K562 (cell line): ENCODE results near the gene ZNF549. TPM values are rescaled to one million over a fixed set of nuclear protein-coding genes. Genes with fewer than 3 reads are reported as not detected.

Experiments
- ATAC-seq: fragments of 200-7000 bp; cut with Tn5 transposase; 3 replicates; pipeline ENCODE4 v1.9.1; 2020; ENCODE audit warnings: moderate library complexity
- BruUV-seq: library from RNA; stranded (reverse); fragments of 400-500 nt; replicated peaks from 2 replicates; lab custom pipeline; 2021; lab: Mats Ljungman, UMichigan
- CTCF ChIA-PET: fragments of 300-600 bp; formaldehyde crosslinking; extraction: SDS; loops from one replicate; lab custom pipeline; 2021; ENCODE audit warnings: low intra/inter-chr PET ratio; lab: Yijun Ruan, JAX
- POLR2A ChIA-PET: fragments of 300-600, 350-650 bp; sonication (Branson Sonifier 250); formaldehyde crosslinking; extraction: SDS; loops from one replicate; lab custom pipeline; 2021; ENCODE audit warnings: antibody characterized with exemption, inconsistent platforms; lab: Yijun Ruan, JAX
- DNase-seq, 4 experiments: peaks; one replicate each; pipeline versions ENCODE4 v3.0.0 to v3.0.0-alpha.2; 2011 to 2018; ENCODE audit warnings: low spot score in 3 of 4, mixed read lengths in 3 of 4; ENCODE audit errors: extremely low read depth in 1 of 4
- FAIRE-seq: peaks from 2 replicates; lab custom pipeline; 2011; peaks lifted over from hg19 to GRCh38; lab: Jason Lieb, UNC
- H2AFZ ChIP-seq: 2 replicates; pipeline ENCODE4 v1.6.0; 2011; ENCODE audit warnings: low read depth, low read length, control low read depth, inconsistent platforms
- H3K27ac ChIP-seq: fragments of 200-600 bp; 3 replicates; pipeline ENCODE4 v1.8.0; 2011; ENCODE audit warnings: low read depth, mild to moderate bottlenecking, control low read depth, inconsistent platforms, low read length, moderate library complexity, mixed read lengths; ENCODE audit errors: extremely low read depth
- H3K27me3 ChIP-seq, 2 experiments: fragments of 300-600 bp in 1 of 2; 2 replicates in 1 of 2; 3 replicates in 1 of 2; pipeline versions ENCODE4 v1.6.0 to v1.8.0; 2011; ENCODE audit warnings: inconsistent platforms in 2 of 2, low read length in 2 of 2, mild to moderate bottlenecking in 1 of 2, mixed read lengths in 1 of 2, moderate library complexity in 1 of 2; ENCODE audit not compliant: control insufficient read depth in 2 of 2, insufficient read depth in 2 of 2
- H3K36me3 ChIP-seq: fragments of 300-600 bp; 3 replicates; pipeline ENCODE4 v1.8.0; 2011; ENCODE audit warnings: mild to moderate bottlenecking, low read length, inconsistent platforms; ENCODE audit not compliant: control insufficient read depth, insufficient read depth
- H3K4me1 ChIP-seq, 2 experiments: fragments of 200-600 bp in 1 of 2; replicated peaks in 1 of 2; 2 replicates in 1 of 2; 3 replicates in 1 of 2; pipeline versions ENCODE4 v1.5.1 to v1.8.0; 2011; ENCODE audit warnings: inconsistent platforms in 2 of 2, low read length in 2 of 2, mild to moderate bottlenecking in 1 of 2, mixed read lengths in 1 of 2, moderate library complexity in 1 of 2; ENCODE audit not compliant: control insufficient read depth in 2 of 2, insufficient read depth in 2 of 2
- H3K4me2 ChIP-seq: 2 replicates; pipeline ENCODE4 v1.6.1; 2011; ENCODE audit warnings: low read length, control low read depth, inconsistent platforms, mixed read lengths; ENCODE audit not compliant: insufficient read depth
- H3K4me3 ChIP-seq: fragments of 200-600 bp; sonication (generic), shearing (Covaris generic); 2 replicates; pipeline ENCODE4 v1.5.1; 2016; ENCODE audit warnings: control low read depth, inconsistent platforms
- H3K79me2 ChIP-seq: fragments of 200-600 bp; 3 replicates; pipeline ENCODE4 v1.8.0; 2011; ENCODE audit warnings: low read length, inconsistent platforms; ENCODE audit not compliant: control insufficient read depth, insufficient read depth
- H3K9ac ChIP-seq, 2 experiments: 2 replicates each; pipeline versions ENCODE4 v1.6.0 to v1.6.1; 2011; ENCODE audit warnings: low read depth in 2 of 2, low read length in 2 of 2, control low read depth in 1 of 2, inconsistent platforms in 1 of 2, mild to moderate bottlenecking in 1 of 2, mixed read lengths in 1 of 2; ENCODE audit not compliant: insufficient read depth in 1 of 2
- H3K9me1 ChIP-seq: one replicate; pipeline ENCODE4 v1.6.0; 2011; ENCODE audit warnings: inconsistent platforms, mild to moderate bottlenecking, low read length, moderate library complexity; ENCODE audit not compliant: control insufficient read depth, insufficient read depth
- H3K9me3 ChIP-seq: replicated peaks from 2 replicates; pipeline ENCODE4 v1.5.1; 2011; ENCODE audit warnings: low read depth, low read length, inconsistent platforms; ENCODE audit not compliant: control insufficient read depth, insufficient read depth
- H4K20me1 ChIP-seq: replicated peaks from 2 replicates; pipeline ENCODE4 v1.6.1; 2011; ENCODE audit warnings: low read length, inconsistent platforms, mixed read lengths; ENCODE audit not compliant: control insufficient read depth, insufficient read depth
- BRF1 ChIP-seq: IDR thresholded peaks from 3 replicates; pipeline ENCODE4 v1.6.1; 2011; ENCODE audit warnings: borderline replicate concordance, mild to moderate bottlenecking; ENCODE audit not compliant: insufficient read length; ENCODE audit errors: extremely low read depth
- ID3 ChIP-seq, 2 experiments: fragments of 250-450 bp in 1 of 2; fragments of 450-650 bp in 1 of 2; sonication (Bioruptor Pico) in 1 of 2; IDR thresholded peaks; 2 replicates each; pipeline versions ENCODE4 v1.6.1 to v1.8.0; 2016 to 2021; ENCODE audit warnings: mild to moderate bottlenecking in 2 of 2, moderate library complexity in 2 of 2, missing compliant biosample characterization in 1 of 2, missing genetic modification characterization in 1 of 2
- IRF2 ChIP-seq: sonication (generic); formaldehyde crosslinking; IDR thresholded peaks from 2 replicates; pipeline ENCODE4 v1.8.1; 2022; ENCODE audit warnings: mild to moderate bottlenecking, missing genetic modification reagents
- MIER1 ChIP-seq: fragments of 450-650 bp; IDR thresholded peaks from 2 replicates; pipeline ENCODE4 v1.6.1; 2016; ENCODE audit warnings: antibody characterized with exemption, mild to moderate bottlenecking, low read depth
- MLLT1 ChIP-seq, 2 experiments: fragments of 450-650 bp; IDR thresholded peaks; 2 replicates each; pipeline ENCODE4 v1.6.1; 2016
- PTRF ChIP-seq: fragments of 450-650 bp; IDR thresholded peaks from 2 replicates; pipeline ENCODE4 v1.6.1; 2016; ENCODE audit warnings: mild to moderate bottlenecking, missing genetic modification characterization, missing compliant biosample characterization
- RBM15 ChIP-seq: fragments of 200-400 bp; formaldehyde crosslinking; IDR thresholded peaks from 2 replicates; pipeline ENCODE4 v1.6.1; 2018; ENCODE audit warnings: mild to moderate bottlenecking, low read length, moderate library complexity; ENCODE audit not compliant: insufficient read depth
- SRF ChIP-seq, 2 experiments: fragments of 250-450, 450-650 bp in 1 of 2; sonication (Bioruptor Pico) in 1 of 2; sonication (generic) in 1 of 2; formaldehyde crosslinking; IDR thresholded peaks; 2 replicates each; pipeline versions ENCODE4 v1.5.0 to v1.5.1; 2020 to 2022; ENCODE audit warnings: mild to moderate bottlenecking in 1 of 2, missing genetic modification reagents in 1 of 2
- TBL1XR1 ChIP-seq, 2 experiments: IDR thresholded peaks; 2 replicates each; pipeline ENCODE4 v1.6.1; 2012; ENCODE audit warnings: improper control_type of control experiment in 2 of 2, low read length in 2 of 2, mild to moderate bottlenecking in 1 of 2
- ZNF384 ChIP-seq: IDR thresholded peaks from 2 replicates; pipeline ENCODE4 v1.6.1; 2012; ENCODE audit warnings: low read depth, low read length, improper control_type of control experiment
- ZNF707 ChIP-seq: fragments of 250-450 bp; sonication (Bioruptor Pico); conservative IDR thresholded peaks from 2 replicates; pipeline ENCODE4 v1.8.0; 2022; ENCODE audit warnings: inconsistent platforms, mild to moderate bottlenecking, moderate library complexity
- ZNF75A ChIP-seq: fragments of 450-650 bp; formaldehyde crosslinking; IDR thresholded peaks from 2 replicates; pipeline ENCODE4 v1.4.0; 2020; ENCODE audit warnings: mild to moderate bottlenecking
- ZSCAN32 ChIP-seq: fragments of 450-650 bp; formaldehyde crosslinking; IDR thresholded peaks from 2 replicates; pipeline ENCODE4 v1.4.0; 2020; ENCODE audit warnings: mild to moderate bottlenecking, moderate library complexity
- WGBS: fragments of 100-300 bp; shearing (Covaris generic); methylation state at CpG from one replicate; pipeline ENCODE4 v1.1.6; 2016; ENCODE audit warnings: low coverage, mixed read lengths; ENCODE audit not compliant: insufficient coverage; ENCODE audit errors: missing lambda C conversion rate; 5-methylcytosine and 5-hydroxymethylcytosine counted together
- in situ Hi-C: fragments of 300-500 bp; cut with MboI; formaldehyde crosslinking; loops from 4 replicates; pipeline ENCODE4 v1.15.0; 2018; ENCODE audit warnings: inconsistent platforms, mixed read lengths
- intact Hi-C: fragments of 100-400 bp; cut with micrococcal nuclease; formaldehyde crosslinking; loops from 2 replicates; pipeline ENCODE4 v1.14.2; 2022
- polyA plus RNA-seq, 8 experiments: library from polyadenylated mRNA; depleted of rRNA in 4 of 8; stranded (reverse) in 5 of 8; unstranded in 3 of 8; fragments of >200 nt; fragmentation: Nextera tagmentation in 2 of 8; fragmentation: Illumina TruSeq in 1 of 8; extraction: Ambion mirVana in 2 of 8; extraction: Trizol in 1 of 8; gene quantifications; 2 replicates each; pipeline versions ENCODE4 v1.2.1 to v1.2.3, GENCODE V29; 2011 to 2014; ENCODE audit warnings: inconsistent platforms in 1 of 8, missing spikeins in 1 of 8
- total RNA-seq, 7 experiments: library from RNA; depleted of rRNA in 6 of 7; stranded (reverse); fragments of >200 nt in 6 of 7; fragmentation: Illumina TruSeq in 2 of 7; extraction: Trizol in 2 of 7; gene quantifications; 2 replicates each; pipeline versions ENCODE4 v1.2.1 to v1.2.3, GENCODE V29; 2011 to 2021; ENCODE audit warnings: low replicate concordance in 1 of 7

The ZNF549 gene
- total and polyA plus RNA-seq, 9 of the 15 experiments (the other 6 are each of a cell fraction or from before 2014, with no cell fraction given) = 0.03 to 0.68 (median 0.25) TPM

GRCh38 chr19:57599761-57600383 is 72.7 kb downstream of the ZNF549 start, which contains the start of gene ZNF530 (continued):
- TF ChIP-seq ID3 (CRISPR knock-in tag; IDR thresholded peaks at IDR 0.05) (no peak), ID3 (tag; IDR thresholded peaks at IDR 0.05) (no peak), ZNF707 (CRISPR knock-in tag) (no peak), MIER1 (no peak), PTRF (no peak), RBM15 (no peak), MLLT1 (IDR thresholded peaks at IDR 0.05) (no peak), ZSCAN32 (no peak), ZNF384 (no peak)

- H3K4me3 ChIP-seq = no peak overlapping the region
- no TSS peak for BruUV-seq
- no peaks in the 10 kb centered on the region for H3K4me1 ChIP-seq
- no peak overlapping the region for H3K27ac ChIP-seq
- intact Hi-C loops = no loop called here
- ChIA-PET POLR2A (no interaction called here), CTCF (no interaction called here)
- in situ Hi-C loops = no loop called here
- no peaks in the 10 kb centered on the region for H3K79me2 ChIP-seq
- WGBS = 14% methylated on average over 5 of the region's 5 CpGs
- H3K4me2 ChIP-seq = no peak overlapping the region
- TF ChIP-seq TBL1XR1 (IDR thresholded peaks at IDR 0.05; ENCODE audit: low read length in 2 of 2) (no peak), IRF2 (CRISPR knock-in tag) (no peak), SRF (CRISPR knock-in tag; IDR thresholded peaks at IDR 0.05) (no peak), BRF1 (no peak), ZNF75A (CRISPR knock-in tag) (peak; percentile 77; the same call in 1 of the 2 replicates)
- ATAC-seq (no peak), FAIRE-seq (no peak), DNase-seq (no peak)
- no peak overlapping the region for H3K9ac ChIP-seq
- H2AFZ ChIP-seq = no peak overlapping the region
- H3K27me3 ChIP-seq = no peaks in the 10 kb centered on the region
- peaks cover 12% of the 10 kb centered on the region for H3K9me3 ChIP-seq
- H4K20me1 ChIP-seq = no peaks in the 10 kb centered on the region
- H3K9me1 ChIP-seq = no peaks in the 10 kb centered on the region
- H3K36me3 ChIP-seq = peaks cover 21% of the 10 kb centered on the region; the same call in 2 of the 3 replicates
Observed at GRCh38 chr19:57606931-57607330, 79.8 kb downstream of the ZNF549 start.
